ENCODE results near the gene AHRR.

The AHRR gene

GRCh38 chr5:355958-356357 is 34.4 kb downstream of the AHRR start:
- no peaks in the 10 kb centered on the region for H3K4me1 ChIP-seq (ENCODE audit: insufficient read depth, low read length, severe bottlenecking)
- H3K9me2 ChIP-seq (ENCODE audit: low read depth, low read length), result no peaks in the 10 kb centered on the region
- no peaks in the 10 kb centered on the region for H3K9me3 ChIP-seq (ENCODE audit: low read length)
- H3K36me3 ChIP-seq (ENCODE audit: insufficient read depth, low read length), result peaks cover 11% of the 10 kb centered on the region
- H3K27me3 ChIP-seq (ENCODE audit: insufficient read depth, low read length), result no peaks in the 10 kb centered on the region
- H3K79me2 ChIP-seq (ENCODE audit: insufficient read depth, low read length), result no peaks in the 10 kb centered on the region
- H2AFZ ChIP-seq (ENCODE audit: low read length), result no peak overlapping the region
- H3K4me3 ChIP-seq (ENCODE audit: low read depth, low read length, poor library complexity, severe bottlenecking), result no peak overlapping the region
- H3K27ac ChIP-seq (ENCODE audit: low read depth, low read length, poor library complexity, severe bottlenecking), result no peak overlapping the region
- no peaks in the 10 kb centered on the region for H4K20me1 ChIP-seq (ENCODE audit: insufficient read depth, low read length)
- no peak overlapping the region for H3K9ac ChIP-seq (ENCODE audit: low read length)
- H3K4me2 ChIP-seq (ENCODE audit: low read length), result no peak overlapping the region
- H3F3A ChIP-seq (ENCODE audit: insufficient read depth, low read length), result no peaks in the 10 kb centered on the region
- TF ChIP-seq CTCF (IDR thresholded peaks at IDR 0.05; ENCODE audit: low read length), result no peak

GRCh38 chr5:359301-359897 is 37.9 kb downstream of the AHRR start:
- Histone ChIP-seq H3K79me2 (ENCODE audit: insufficient read depth, low read length) (no peaks in the 10 kb centered on the region), H3K36me3 (ENCODE audit: insufficient read depth, low read length) (peaks cover 24% of the 10 kb centered on the region), H3K4me1 (ENCODE audit: insufficient read depth, low read length, severe bottlenecking) (no peaks in the 10 kb centered on the region), H3K27ac (ENCODE audit: low read depth, low read length, poor library complexity, severe bottlenecking) (no peak overlapping the region), H3K9me3 (ENCODE audit: low read length) (no peaks in the 10 kb centered on the region), H3K4me3 (ENCODE audit: low read depth, low read length, poor library complexity, severe bottlenecking) (no peak overlapping the region), H3K27me3 (ENCODE audit: insufficient read depth, low read length) (no peaks in the 10 kb centered on the region), H4K20me1 (ENCODE audit: insufficient read depth, low read length) (no peaks in the 10 kb centered on the region), H3K9me2 (ENCODE audit: low read depth, low read length) (no peaks in the 10 kb centered on the region), H3F3A (ENCODE audit: insufficient read depth, low read length) (no peaks in the 10 kb centered on the region), H2AFZ (ENCODE audit: low read length) (no peak overlapping the region), H3K4me2 (ENCODE audit: low read length) (no peak overlapping the region), H3K9ac (ENCODE audit: low read length) (no peak overlapping the region)
- TF ChIP-seq CTCF (IDR thresholded peaks at IDR 0.05; ENCODE audit: low read length) (no peak), EZH2 (IDR thresholded peaks at IDR 0.05; ENCODE audit: borderline replicate concordance, low read length) (no peak)

- H3K4me1 ChIP-seq (ENCODE audit: insufficient read depth, low read length, severe bottlenecking), result no peaks in the 10 kb centered on the region
These were observed 38.9 kb downstream of the AHRR start for GRCh38 chr5:360257-361027.

More at GRCh38 chr5:360257-361027, 38.9 kb downstream of the AHRR start:
- H3K79me2 ChIP-seq (ENCODE audit: insufficient read depth, low read length), result no peaks in the 10 kb centered on the region
- no peak overlapping the region for H3K4me2 ChIP-seq (ENCODE audit: low read length)
- no peaks in the 10 kb centered on the region for H3F3A ChIP-seq (ENCODE audit: insufficient read depth, low read length)
- H3K9me3 ChIP-seq (ENCODE audit: low read length), result no peaks in the 10 kb centered on the region
- no peak overlapping the region for H2AFZ ChIP-seq (ENCODE audit: low read length)
- no peaks in the 10 kb centered on the region for H3K9me2 ChIP-seq (ENCODE audit: low read depth, low read length)
- TF ChIP-seq EZH2 (IDR thresholded peaks at IDR 0.05; ENCODE audit: borderline replicate concordance, low read length) (no peak), CTCF (IDR thresholded peaks at IDR 0.05; ENCODE audit: low read length) (no peak)
- H3K36me3 ChIP-seq (ENCODE audit: insufficient read depth, low read length), result peaks cover 24% of the 10 kb centered on the region
- no peaks in the 10 kb centered on the region for H4K20me1 ChIP-seq (ENCODE audit: insufficient read depth, low read length)
- no peak overlapping the region for H3K9ac ChIP-seq (ENCODE audit: low read length)
- no peak overlapping the region for H3K27ac ChIP-seq (ENCODE audit: low read depth, low read length, poor library complexity, severe bottlenecking)
- no peaks in the 10 kb centered on the region for H3K27me3 ChIP-seq (ENCODE audit: insufficient read depth, low read length)
- H3K4me3 ChIP-seq (ENCODE audit: low read depth, low read length, poor library complexity, severe bottlenecking), result no peak overlapping the region
